Caco-2 (cell line): ENCODE data around the gene TRPM2. TPM values are rescaled to one million over a fixed set of nuclear protein-coding genes. Genes with fewer than 3 reads are reported as not detected.

Experiments used
- BruUV-seq: library from RNA; stranded (reverse); fragments of 400-500 nt; replicated peaks from 2 replicates; lab custom pipeline; 2021; lab: Mats Ljungman, UMichigan
- CTCF ChIA-PET: fragments of 300-600 bp; sonication (Branson Sonifier 250); formaldehyde crosslinking; loops from one replicate; lab custom pipeline; 2022; ENCODE audit warnings: antibody characterized with exemption; lab: Charles Lee
- POLR2A ChIA-PET: fragments of 300-600 bp; sonication (Branson Sonifier 250); formaldehyde crosslinking; loops from one replicate; lab custom pipeline; 2022; ENCODE audit warnings: antibody characterized with exemption; lab: Charles Lee
- DNase-seq, 2 experiments: peaks; one replicate each; pipeline versions ENCODE4 v3.0.0 to v3.0.0-alpha.2; 2020 to 2022
- H3K27me3 ChIP-seq: replicated peaks from 2 replicates; pipeline ENCODE4 v1.6.0; 2011; ENCODE audit warnings: low read length; ENCODE audit not compliant: control insufficient read depth, insufficient read depth
- H3K36me3 ChIP-seq: 2 replicates; pipeline ENCODE4 v1.5.1; 2011; ENCODE audit warnings: low read length; ENCODE audit not compliant: control insufficient read depth, insufficient read depth
- H3K4me1 ChIP-seq: fragments of 250-450 bp; sonication (Bioruptor Pico); 2 replicates; pipeline ENCODE4 v1.5.1; 2020; ENCODE audit warnings: mild to moderate bottlenecking
- H3K4me3 ChIP-seq: 2 replicates; pipeline ENCODE4 v1.5.1; 2011; ENCODE audit warnings: low read depth, mild to moderate bottlenecking, control low read depth, low read length
- H3K9me3 ChIP-seq: fragments of 250-450 bp; sonication (Bioruptor Pico); 2 replicates; pipeline ENCODE4 v1.5.1; 2020; ENCODE audit warnings: mild to moderate bottlenecking, moderate library complexity
- H3K27ac Mint-ChIP-seq: one replicate; pipeline ENCODE4 v1.8.0; 2022; ENCODE audit warnings: mixed read lengths; ENCODE audit not compliant: unreplicated experiment
- H3K27me3 Mint-ChIP-seq: one replicate; pipeline ENCODE4 v1.8.0; 2022; ENCODE audit warnings: mixed read lengths; ENCODE audit not compliant: insufficient read depth, unreplicated experiment
- H3K36me3 Mint-ChIP-seq: one replicate; pipeline ENCODE4 v1.8.0; 2022; ENCODE audit warnings: mild to moderate bottlenecking, mixed read lengths; ENCODE audit not compliant: insufficient read depth, unreplicated experiment
- H3K4me1 Mint-ChIP-seq: one replicate; pipeline ENCODE4 v1.8.0; 2022; ENCODE audit warnings: low read depth, mixed read lengths; ENCODE audit not compliant: unreplicated experiment
- H3K4me3 Mint-ChIP-seq: one replicate; pipeline ENCODE4 v1.8.0; 2022; ENCODE audit warnings: mild to moderate bottlenecking, moderate library complexity, mixed read lengths; ENCODE audit not compliant: unreplicated experiment
- H3K9me3 Mint-ChIP-seq: one replicate; pipeline ENCODE4 v1.8.0; 2022; ENCODE audit warnings: mixed read lengths; ENCODE audit not compliant: unreplicated experiment
- intact Hi-C: fragments of 100-400 bp; cut with micrococcal nuclease; formaldehyde crosslinking; loops from one replicate; pipeline ENCODE4 v1.10.0; 2022; ENCODE audit not compliant: unreplicated experiment
- total RNA-seq: library from RNA; stranded (reverse); gene quantifications from 2 replicates; pipeline ENCODE4 v1.2.3, GENCODE V29; 2022
- TF ChIP-seq, protein P1 (sequence below), 2 experiments: fragments of 200-600 bp in 1 of 2; IDR thresholded peaks; 1 replicate in 1 of 2; 2 replicates in 1 of 2; pipeline versions ENCODE4 v1.5.1 to v1.8.0; 2011 to 2022; ENCODE audit warnings: antibody characterized with exemption in 1 of 2, control low read depth in 1 of 2, inconsistent platforms in 1 of 2, low read depth in 1 of 2, low read length in 1 of 2, mild to moderate bottlenecking in 1 of 2, moderate library complexity in 1 of 2; ENCODE audit not compliant: insufficient read depth in 1 of 2, severe bottlenecking in 1 of 2, unreplicated experiment in 1 of 2

The TRPM2 gene
- total RNA-seq, 1 experiment from 2014 or later: 0.20 TPM

DNA sequence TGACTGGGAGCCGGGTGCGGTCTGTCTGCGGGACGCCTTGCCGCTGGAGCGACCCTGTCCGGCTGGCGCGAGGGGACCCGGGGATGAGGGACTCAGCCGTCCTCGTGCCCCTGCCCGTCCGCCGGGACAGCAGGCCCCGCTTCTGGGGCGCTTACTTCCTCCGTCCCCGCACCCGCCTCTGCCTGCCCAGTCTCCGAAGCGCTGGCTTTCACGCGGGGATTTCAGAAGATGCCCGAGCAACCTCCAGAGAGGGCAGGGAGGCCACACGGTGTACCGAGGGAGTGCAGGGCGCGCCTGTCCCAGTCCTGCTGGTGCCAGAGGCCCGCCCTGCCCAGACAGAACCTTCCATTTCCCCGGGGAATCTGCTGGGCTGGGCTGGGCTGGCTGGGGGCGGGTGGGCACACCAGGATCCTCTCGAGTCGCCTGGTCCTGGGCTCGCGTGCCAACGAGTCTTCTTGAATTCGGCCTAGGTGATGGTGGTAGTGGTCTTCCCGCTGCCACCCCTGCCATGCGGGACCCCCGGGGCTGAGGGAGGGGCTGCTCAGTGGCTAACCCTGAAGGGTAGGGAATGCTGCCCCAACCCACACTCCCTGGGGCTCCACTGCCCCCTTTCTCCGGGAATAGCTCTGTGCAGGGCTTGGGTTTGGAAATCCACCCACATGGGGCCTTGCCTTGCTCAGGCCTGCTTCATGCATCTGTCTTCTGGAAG, 2.5 kb upstream of the TRPM2 start:
- no peaks in the 10 kb centered on the region for H3K36me3 Mint-ChIP-seq
- no peak overlapping the region for H3K27ac Mint-ChIP-seq
- H3K36me3 ChIP-seq: no peaks in the 10 kb centered on the region
- no peaks in the 10 kb centered on the region for H3K27me3 ChIP-seq
- TF ChIP-seq, protein P1, sequence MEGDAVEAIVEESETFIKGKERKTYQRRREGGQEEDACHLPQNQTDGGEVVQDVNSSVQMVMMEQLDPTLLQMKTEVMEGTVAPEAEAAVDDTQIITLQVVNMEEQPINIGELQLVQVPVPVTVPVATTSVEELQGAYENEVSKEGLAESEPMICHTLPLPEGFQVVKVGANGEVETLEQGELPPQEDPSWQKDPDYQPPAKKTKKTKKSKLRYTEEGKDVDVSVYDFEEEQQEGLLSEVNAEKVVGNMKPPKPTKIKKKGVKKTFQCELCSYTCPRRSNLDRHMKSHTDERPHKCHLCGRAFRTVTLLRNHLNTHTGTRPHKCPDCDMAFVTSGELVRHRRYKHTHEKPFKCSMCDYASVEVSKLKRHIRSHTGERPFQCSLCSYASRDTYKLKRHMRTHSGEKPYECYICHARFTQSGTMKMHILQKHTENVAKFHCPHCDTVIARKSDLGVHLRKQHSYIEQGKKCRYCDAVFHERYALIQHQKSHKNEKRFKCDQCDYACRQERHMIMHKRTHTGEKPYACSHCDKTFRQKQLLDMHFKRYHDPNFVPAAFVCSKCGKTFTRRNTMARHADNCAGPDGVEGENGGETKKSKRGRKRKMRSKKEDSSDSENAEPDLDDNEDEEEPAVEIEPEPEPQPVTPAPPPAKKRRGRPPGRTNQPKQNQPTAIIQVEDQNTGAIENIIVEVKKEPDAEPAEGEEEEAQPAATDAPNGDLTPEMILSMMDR (IDR thresholded peaks at IDR 0.05; ENCODE audit: insufficient read depth in 1 of 2, low read depth in 1 of 2, low read length in 1 of 2, severe bottlenecking in 1 of 2, unreplicated experiment in 1 of 2): no peak
- CTCF ChIA-PET: no interaction called here
- DNase-seq: no peak
- intact Hi-C loops: no loop called here
- no peak overlapping the region for H3K4me3 Mint-ChIP-seq
- no peaks in the 10 kb centered on the region for H3K4me1 Mint-ChIP-seq
- BruUV-seq: no TSS peak
- no peaks in the 10 kb centered on the region for H3K4me1 ChIP-seq
- H3K4me3 ChIP-seq: no peak overlapping the region
- no peaks in the 10 kb centered on the region for H3K27me3 Mint-ChIP-seq
- POLR2A ChIA-PET: no interaction called here
- no peaks in the 10 kb centered on the region for H3K9me3 ChIP-seq
- no peaks in the 10 kb centered on the region for H3K9me3 Mint-ChIP-seq

DNA sequence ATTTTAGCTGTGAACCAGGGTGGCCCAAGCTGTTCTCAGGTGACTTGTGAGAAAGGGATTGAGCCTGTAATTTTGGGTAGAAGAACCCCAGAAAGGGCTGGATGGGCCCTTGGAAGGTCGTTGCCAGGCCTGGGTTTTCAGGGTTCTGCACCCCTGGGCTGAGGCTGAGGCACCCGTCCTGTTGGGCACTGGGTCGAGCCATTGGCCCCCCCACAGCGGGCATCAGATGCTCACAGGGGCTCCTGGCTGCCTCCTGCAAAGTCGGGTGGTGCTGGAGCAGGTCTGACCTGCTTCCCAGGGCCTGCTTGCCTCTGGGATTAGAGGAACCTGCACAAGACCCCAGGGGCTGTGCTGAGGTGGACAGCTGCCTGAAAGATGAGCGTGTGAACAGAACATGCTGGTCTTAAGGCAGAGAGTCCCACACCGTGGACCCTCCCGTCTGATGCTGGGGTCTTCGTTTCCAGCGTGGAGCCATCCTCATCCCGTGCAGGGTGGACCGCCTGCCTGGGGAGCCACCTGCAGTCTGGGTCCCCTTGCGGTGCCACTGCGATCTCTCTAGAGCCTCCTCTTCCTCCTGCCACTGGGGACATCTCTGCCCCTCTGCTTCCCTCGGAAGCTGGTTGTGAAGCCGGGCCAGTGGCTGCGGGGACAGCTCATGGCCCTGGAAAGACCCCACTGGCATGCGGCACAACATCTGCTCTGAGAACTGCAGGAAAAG, 1.7 kb upstream of the TRPM2 start:
- H3K36me3 Mint-ChIP-seq: no peaks in the 10 kb centered on the region
- intact Hi-C loops: no loop called here
- ChIA-PET CTCF (no interaction called here), POLR2A (interaction anchor here (0.7 kb wide), 1 partner anchor 13 kb away, joined by 3 read pairs; no protein-coding TSS in a partner anchor)
- TF ChIP-seq, protein P1 (IDR thresholded peaks at IDR 0.05; ENCODE audit: insufficient read depth in 1 of 2, low read depth in 1 of 2, low read length in 1 of 2, severe bottlenecking in 1 of 2, unreplicated experiment in 1 of 2): no peak
- Histone ChIP-seq H3K9me3 (no peaks in the 10 kb centered on the region), H3K36me3 (no peaks in the 10 kb centered on the region), H3K27me3 (no peaks in the 10 kb centered on the region), H3K4me1 (no peaks in the 10 kb centered on the region), H3K4me3 (no peak overlapping the region)
- H3K4me1 Mint-ChIP-seq: no peaks in the 10 kb centered on the region
- H3K27ac Mint-ChIP-seq: no peak overlapping the region
- H3K27me3 Mint-ChIP-seq: no peaks in the 10 kb centered on the region
- no peak for DNase-seq
- no TSS peak for BruUV-seq
- H3K4me3 Mint-ChIP-seq: no peak overlapping the region
- no peaks in the 10 kb centered on the region for H3K9me3 Mint-ChIP-seq

DNA sequence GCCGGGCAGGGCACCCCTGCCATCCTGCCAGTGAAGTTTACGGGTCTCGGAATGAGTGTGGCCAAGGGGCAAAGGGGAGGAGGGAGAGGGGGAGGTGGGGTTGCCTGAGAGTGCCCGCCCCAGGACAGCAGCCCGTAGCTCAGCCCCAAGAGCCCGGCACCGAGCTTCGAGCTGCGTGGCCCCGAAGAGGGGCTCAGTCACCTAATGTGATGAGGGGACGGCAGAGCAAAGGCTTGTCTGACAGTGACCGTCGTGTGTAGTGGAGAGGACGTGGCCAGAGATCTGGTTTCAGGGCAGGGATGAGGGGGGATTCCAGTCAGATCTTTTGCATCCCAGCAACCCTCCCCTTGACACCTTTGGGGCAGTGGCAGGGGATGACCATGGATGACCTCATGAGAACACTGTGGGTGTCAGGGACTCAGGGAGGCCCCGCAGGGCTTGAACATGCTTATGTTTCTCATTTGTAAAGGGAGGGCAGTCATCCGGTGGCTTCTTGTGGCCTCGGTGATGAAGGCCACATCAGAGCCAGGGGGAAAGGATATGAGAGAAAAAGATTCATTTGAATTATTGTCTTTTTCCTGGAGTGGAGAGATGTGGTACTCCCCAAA, 1.1 kb upstream of the TRPM2 start:
- H3K9me3 ChIP-seq: no peaks in the 10 kb centered on the region
- DNase-seq: peak in 1 of 2 experiments; percentile 32
- Mint-ChIP-seq H3K36me3 (no peaks in the 10 kb centered on the region), H3K4me3 (no peak overlapping the region), H3K4me1 (no peaks in the 10 kb centered on the region), H3K9me3 (no peaks in the 10 kb centered on the region), H3K27me3 (no peaks in the 10 kb centered on the region), H3K27ac (no peak overlapping the region)
- H3K36me3 ChIP-seq: no peaks in the 10 kb centered on the region
- no peak overlapping the region for H3K4me3 ChIP-seq
- TF ChIP-seq, protein P1 (IDR thresholded peaks at IDR 0.05; ENCODE audit: insufficient read depth in 1 of 2, low read depth in 1 of 2, low read length in 1 of 2, severe bottlenecking in 1 of 2, unreplicated experiment in 1 of 2): no peak
- H3K4me1 ChIP-seq: no peaks in the 10 kb centered on the region
- BruUV-seq: no TSS peak
- POLR2A ChIA-PET: interaction anchor here (0.7 kb wide), 1 partner anchor 14 kb away, joined by 3 read pairs; no protein-coding TSS in a partner anchor
- CTCF ChIA-PET: no interaction called here
- H3K27me3 ChIP-seq: no peaks in the 10 kb centered on the region
- intact Hi-C loops: no loop called here
